Caco-2 (cell line): ENCODE measurements around the gene SCUBE1. TPM values are rescaled to one million over a fixed set of nuclear protein-coding genes. Genes with fewer than 3 reads are reported as not detected.

ENCODE experiments used
- BruUV-seq: library from RNA; stranded (reverse); fragments of 400-500 nt; replicated peaks from 2 replicates; lab custom pipeline; 2021; lab: Mats Ljungman, UMichigan
- CTCF ChIA-PET: fragments of 300-600 bp; sonication (Branson Sonifier 250); formaldehyde crosslinking; loops from one replicate; lab custom pipeline; 2022; ENCODE audit warnings: antibody characterized with exemption; lab: Charles Lee
- POLR2A ChIA-PET: fragments of 300-600 bp; sonication (Branson Sonifier 250); formaldehyde crosslinking; loops from one replicate; lab custom pipeline; 2022; ENCODE audit warnings: antibody characterized with exemption; lab: Charles Lee
- DNase-seq, 2 experiments: peaks; one replicate each; pipeline versions ENCODE4 v3.0.0 to v3.0.0-alpha.2; 2020 to 2022
- H3K27me3 ChIP-seq: replicated peaks from 2 replicates; pipeline ENCODE4 v1.6.0; 2011; ENCODE audit warnings: low read length; ENCODE audit not compliant: control insufficient read depth, insufficient read depth
- H3K36me3 ChIP-seq: 2 replicates; pipeline ENCODE4 v1.5.1; 2011; ENCODE audit warnings: low read length; ENCODE audit not compliant: control insufficient read depth, insufficient read depth
- H3K4me1 ChIP-seq: fragments of 250-450 bp; sonication (Bioruptor Pico); 2 replicates; pipeline ENCODE4 v1.5.1; 2020; ENCODE audit warnings: mild to moderate bottlenecking
- H3K4me3 ChIP-seq: 2 replicates; pipeline ENCODE4 v1.5.1; 2011; ENCODE audit warnings: low read depth, mild to moderate bottlenecking, control low read depth, low read length
- H3K9me3 ChIP-seq: fragments of 250-450 bp; sonication (Bioruptor Pico); 2 replicates; pipeline ENCODE4 v1.5.1; 2020; ENCODE audit warnings: mild to moderate bottlenecking, moderate library complexity
- H3K27ac Mint-ChIP-seq: one replicate; pipeline ENCODE4 v1.8.0; 2022; ENCODE audit warnings: mixed read lengths; ENCODE audit not compliant: unreplicated experiment
- H3K27me3 Mint-ChIP-seq: one replicate; pipeline ENCODE4 v1.8.0; 2022; ENCODE audit warnings: mixed read lengths; ENCODE audit not compliant: insufficient read depth, unreplicated experiment
- H3K36me3 Mint-ChIP-seq: one replicate; pipeline ENCODE4 v1.8.0; 2022; ENCODE audit warnings: mild to moderate bottlenecking, mixed read lengths; ENCODE audit not compliant: insufficient read depth, unreplicated experiment
- H3K4me1 Mint-ChIP-seq: one replicate; pipeline ENCODE4 v1.8.0; 2022; ENCODE audit warnings: low read depth, mixed read lengths; ENCODE audit not compliant: unreplicated experiment
- H3K4me3 Mint-ChIP-seq: one replicate; pipeline ENCODE4 v1.8.0; 2022; ENCODE audit warnings: mild to moderate bottlenecking, moderate library complexity, mixed read lengths; ENCODE audit not compliant: unreplicated experiment
- H3K9me3 Mint-ChIP-seq: one replicate; pipeline ENCODE4 v1.8.0; 2022; ENCODE audit warnings: mixed read lengths; ENCODE audit not compliant: unreplicated experiment
- intact Hi-C: fragments of 100-400 bp; cut with micrococcal nuclease; formaldehyde crosslinking; loops from one replicate; pipeline ENCODE4 v1.10.0; 2022; ENCODE audit not compliant: unreplicated experiment
- total RNA-seq: library from RNA; stranded (reverse); gene quantifications from 2 replicates; pipeline ENCODE4 v1.2.3, GENCODE V29; 2022
- TF ChIP-seq, protein P1 (sequence below), 2 experiments: fragments of 200-600 bp in 1 of 2; IDR thresholded peaks; 1 replicate in 1 of 2; 2 replicates in 1 of 2; pipeline versions ENCODE4 v1.5.1 to v1.8.0; 2011 to 2022; ENCODE audit warnings: antibody characterized with exemption in 1 of 2, control low read depth in 1 of 2, inconsistent platforms in 1 of 2, low read depth in 1 of 2, low read length in 1 of 2, mild to moderate bottlenecking in 1 of 2, moderate library complexity in 1 of 2; ENCODE audit not compliant: insufficient read depth in 1 of 2, severe bottlenecking in 1 of 2, unreplicated experiment in 1 of 2

The SCUBE1 gene
- total RNA-seq, 1 experiment from 2014 or later = not detected

DNA sequence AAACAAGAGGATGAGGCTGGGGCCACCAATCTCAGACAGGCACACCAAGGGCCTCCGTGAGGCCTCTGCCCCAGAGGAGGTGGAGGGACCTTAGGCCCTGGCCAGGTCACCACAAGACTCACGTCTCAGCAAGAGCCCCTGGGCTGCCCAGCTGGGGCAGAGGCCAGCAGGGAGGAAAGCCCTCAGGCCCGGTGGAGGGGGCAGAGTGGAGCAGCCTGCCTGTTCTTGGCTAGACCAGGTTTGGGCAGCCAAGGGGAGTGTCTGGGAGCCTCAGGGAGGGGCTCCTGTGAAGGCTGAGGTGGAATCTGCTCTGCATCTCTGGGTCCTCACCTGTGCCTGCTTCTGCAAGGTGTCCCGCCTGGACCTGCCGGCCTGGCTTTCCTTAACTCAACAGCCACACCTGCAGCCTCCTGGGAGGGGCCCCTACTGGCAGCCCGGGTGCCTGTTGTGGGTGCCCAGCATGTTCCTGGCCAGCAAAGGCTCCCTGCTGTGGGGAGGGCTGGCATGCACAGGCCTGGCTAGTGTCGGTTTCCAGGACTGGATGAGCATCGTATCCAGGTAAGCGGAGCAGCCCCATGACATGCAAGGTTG lies 168.1 kb downstream of the SCUBE1 start:
- H3K4me1 Mint-ChIP-seq = no peaks in the 10 kb centered on the region
- no TSS peak for BruUV-seq
- peaks cover 34% of the 10 kb centered on the region for H3K36me3 Mint-ChIP-seq
- no peaks in the 10 kb centered on the region for H3K9me3 Mint-ChIP-seq
- H3K36me3 ChIP-seq = peaks cover 8% of the 10 kb centered on the region
- no peaks in the 10 kb centered on the region for H3K27me3 Mint-ChIP-seq
- H3K4me1 ChIP-seq = no peaks in the 10 kb centered on the region
- CTCF ChIA-PET = no interaction called here
- intact Hi-C loops = no loop called here
- no peak overlapping the region for H3K4me3 Mint-ChIP-seq
- no peaks in the 10 kb centered on the region for H3K9me3 ChIP-seq
- TF ChIP-seq, protein P1, sequence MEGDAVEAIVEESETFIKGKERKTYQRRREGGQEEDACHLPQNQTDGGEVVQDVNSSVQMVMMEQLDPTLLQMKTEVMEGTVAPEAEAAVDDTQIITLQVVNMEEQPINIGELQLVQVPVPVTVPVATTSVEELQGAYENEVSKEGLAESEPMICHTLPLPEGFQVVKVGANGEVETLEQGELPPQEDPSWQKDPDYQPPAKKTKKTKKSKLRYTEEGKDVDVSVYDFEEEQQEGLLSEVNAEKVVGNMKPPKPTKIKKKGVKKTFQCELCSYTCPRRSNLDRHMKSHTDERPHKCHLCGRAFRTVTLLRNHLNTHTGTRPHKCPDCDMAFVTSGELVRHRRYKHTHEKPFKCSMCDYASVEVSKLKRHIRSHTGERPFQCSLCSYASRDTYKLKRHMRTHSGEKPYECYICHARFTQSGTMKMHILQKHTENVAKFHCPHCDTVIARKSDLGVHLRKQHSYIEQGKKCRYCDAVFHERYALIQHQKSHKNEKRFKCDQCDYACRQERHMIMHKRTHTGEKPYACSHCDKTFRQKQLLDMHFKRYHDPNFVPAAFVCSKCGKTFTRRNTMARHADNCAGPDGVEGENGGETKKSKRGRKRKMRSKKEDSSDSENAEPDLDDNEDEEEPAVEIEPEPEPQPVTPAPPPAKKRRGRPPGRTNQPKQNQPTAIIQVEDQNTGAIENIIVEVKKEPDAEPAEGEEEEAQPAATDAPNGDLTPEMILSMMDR (IDR thresholded peaks at IDR 0.05; ENCODE audit: insufficient read depth in 1 of 2, low read depth in 1 of 2, low read length in 1 of 2, severe bottlenecking in 1 of 2, unreplicated experiment in 1 of 2) = no peak
- POLR2A ChIA-PET = no interaction called here
- H3K27ac Mint-ChIP-seq = no peak overlapping the region
- H3K27me3 ChIP-seq = no peaks in the 10 kb centered on the region
- DNase-seq = no peak
- H3K4me3 ChIP-seq = no peak overlapping the region

DNA sequence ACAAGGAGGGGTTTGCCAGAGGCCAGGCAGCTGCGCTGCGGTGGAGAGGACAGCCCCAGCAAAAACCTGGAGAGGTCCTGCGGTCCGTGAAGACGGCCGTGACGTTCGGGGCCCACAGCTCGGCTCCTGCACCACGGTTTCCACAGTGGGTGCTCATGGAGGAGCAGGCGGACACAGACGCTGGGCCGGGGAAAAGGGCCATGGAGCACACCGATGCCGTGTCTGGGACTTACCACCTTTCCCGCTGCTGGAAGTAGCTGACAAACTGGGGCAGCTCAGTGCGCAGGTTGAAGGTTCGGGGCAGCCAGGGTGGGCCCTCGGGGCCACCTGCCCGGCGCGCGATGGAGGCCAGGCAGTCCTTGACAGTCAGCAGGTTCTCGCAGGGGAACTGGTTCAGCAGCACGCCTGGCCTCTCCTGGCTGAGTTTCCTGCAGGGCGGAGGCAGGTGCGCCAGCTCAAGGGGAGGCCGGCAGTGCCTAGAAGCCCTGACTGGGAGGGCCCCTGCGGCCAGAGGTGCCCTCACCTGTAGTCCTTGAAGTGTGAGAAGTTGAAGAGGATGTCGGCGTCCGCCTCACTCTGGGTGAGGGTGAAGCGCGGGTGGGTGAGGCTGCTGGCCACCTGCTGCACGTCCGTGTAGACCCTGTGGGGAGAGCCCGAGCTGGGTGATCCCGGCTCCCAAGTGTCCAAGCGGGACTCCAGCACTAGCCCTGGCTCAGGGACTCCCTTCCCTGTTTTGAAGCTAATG lies 169.0 kb downstream of the SCUBE1 start:
- no peaks in the 10 kb centered on the region for H3K27me3 Mint-ChIP-seq
- CTCF ChIA-PET = no interaction called here
- Histone ChIP-seq H3K27me3 (no peaks in the 10 kb centered on the region), H3K4me1 (no peaks in the 10 kb centered on the region), H3K36me3 (peaks cover 7% of the 10 kb centered on the region), H3K4me3 (no peak overlapping the region), H3K9me3 (no peaks in the 10 kb centered on the region)
- TF ChIP-seq, protein P1 (IDR thresholded peaks at IDR 0.05; ENCODE audit: insufficient read depth in 1 of 2, low read depth in 1 of 2, low read length in 1 of 2, severe bottlenecking in 1 of 2, unreplicated experiment in 1 of 2) = no peak
- no peak for DNase-seq
- POLR2A ChIA-PET = no interaction called here
- H3K4me1 Mint-ChIP-seq = no peaks in the 10 kb centered on the region
- intact Hi-C loops = no loop called here
- BruUV-seq = no TSS peak
- H3K4me3 Mint-ChIP-seq = no peak overlapping the region
- no peak overlapping the region for H3K27ac Mint-ChIP-seq
- no peaks in the 10 kb centered on the region for H3K9me3 Mint-ChIP-seq
- peaks cover 30% of the 10 kb centered on the region for H3K36me3 Mint-ChIP-seq

DNA sequence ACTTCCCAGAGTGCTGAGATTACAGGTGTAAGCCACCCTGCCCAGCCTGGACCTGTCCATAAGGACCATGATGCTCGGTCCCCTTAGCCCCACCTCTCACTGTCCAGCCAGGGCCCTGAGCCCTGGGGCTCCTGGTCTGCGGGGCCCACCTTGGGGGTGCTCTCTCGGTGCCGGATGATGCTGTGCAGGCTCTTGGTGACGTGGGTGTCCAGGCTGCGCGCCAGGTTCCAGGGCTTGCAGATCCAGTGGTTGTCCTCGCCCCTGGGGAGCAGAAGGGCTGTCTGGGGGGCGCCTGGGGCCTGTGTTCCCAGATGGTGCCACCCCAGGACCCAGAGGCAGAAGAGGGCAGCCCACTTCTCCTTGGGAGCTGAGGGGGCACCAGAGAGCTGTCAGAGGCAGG lies 169.6 kb downstream of the SCUBE1 start:
- CTCF ChIA-PET = no interaction called here
- H3K27ac Mint-ChIP-seq = no peak overlapping the region
- Histone ChIP-seq H3K36me3 (peaks cover 4% of the 10 kb centered on the region; the same call in 1 of the 2 replicates), H3K9me3 (no peaks in the 10 kb centered on the region), H3K4me1 (no peaks in the 10 kb centered on the region), H3K4me3 (no peak overlapping the region), H3K27me3 (no peaks in the 10 kb centered on the region)
- POLR2A ChIA-PET = no interaction called here
- H3K4me3 Mint-ChIP-seq = no peak overlapping the region
- no peaks in the 10 kb centered on the region for H3K9me3 Mint-ChIP-seq
- no peaks in the 10 kb centered on the region for H3K4me1 Mint-ChIP-seq
- intact Hi-C loops = no loop called here
- no peak for DNase-seq
- H3K36me3 Mint-ChIP-seq = peaks cover 31% of the 10 kb centered on the region
- TF ChIP-seq, protein P1 (IDR thresholded peaks at IDR 0.05; ENCODE audit: insufficient read depth in 1 of 2, low read depth in 1 of 2, low read length in 1 of 2, severe bottlenecking in 1 of 2, unreplicated experiment in 1 of 2) = no peak
- no peaks in the 10 kb centered on the region for H3K27me3 Mint-ChIP-seq
- BruUV-seq = no TSS peak
